Renal pelvis (tissue), 4 donors: ENCODE data around the gene GPC3. TPM values are rescaled to one million over a fixed set of nuclear protein-coding genes. Genes with fewer than 3 reads are reported as not detected.

ENCODE experiments used
- DNase-seq: peaks from one replicate; pipeline ENCODE4 v3.0.0-alpha.2; 2013
- polyA plus RNA-seq, 3 donors: library from polyadenylated mRNA; unstranded; fragments of 120-200 nt; gene quantifications; one replicate each; pipeline ENCODE4 v1.2.1, GENCODE V29; 2013; ENCODE audit not compliant: insufficient read length in 3 of 3

The GPC3 gene
- polyA plus RNA-seq, 3 donors, result 934 to 1,259 (median 988) TPM

DNA sequence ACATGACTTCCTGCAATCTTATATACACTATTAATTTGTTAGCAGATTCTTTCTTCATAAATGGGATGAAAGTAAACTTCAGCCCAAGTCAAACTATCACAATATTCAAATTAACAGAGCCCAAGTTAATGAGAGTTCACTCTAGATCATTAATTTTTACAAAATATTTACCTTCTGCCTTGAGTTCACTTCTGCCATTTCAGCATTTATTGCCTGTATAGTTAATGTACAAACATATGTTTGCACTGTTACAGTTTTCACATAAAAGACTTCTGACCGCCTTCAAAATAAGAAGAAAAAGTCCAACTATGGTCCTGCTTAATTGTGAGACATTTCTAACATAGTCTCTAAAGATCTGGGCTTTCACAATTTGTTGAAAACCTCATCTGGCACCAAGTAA, 46.9 kb downstream of the GPC3 start:
- no peak for DNase-seq

DNA sequence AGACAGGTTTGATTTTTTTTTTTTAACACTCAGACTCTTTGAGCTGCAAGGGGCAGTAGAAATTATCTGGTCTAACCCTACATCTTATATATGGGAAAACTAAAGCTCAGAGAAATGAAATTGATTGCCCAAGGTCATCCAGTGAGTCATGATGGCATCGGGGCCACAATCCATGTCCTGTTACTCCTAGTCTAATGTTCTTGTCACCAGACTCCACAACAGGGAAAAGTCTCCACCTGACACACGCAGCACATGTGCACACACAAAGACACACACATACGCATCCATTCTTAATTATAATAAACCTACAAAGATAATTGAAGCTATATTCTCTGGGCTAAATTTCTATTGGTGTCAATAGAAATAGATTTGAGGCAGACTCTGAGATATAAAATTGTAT, 48.4 kb downstream of the GPC3 start:
- DNase-seq, result no peak

DNA sequence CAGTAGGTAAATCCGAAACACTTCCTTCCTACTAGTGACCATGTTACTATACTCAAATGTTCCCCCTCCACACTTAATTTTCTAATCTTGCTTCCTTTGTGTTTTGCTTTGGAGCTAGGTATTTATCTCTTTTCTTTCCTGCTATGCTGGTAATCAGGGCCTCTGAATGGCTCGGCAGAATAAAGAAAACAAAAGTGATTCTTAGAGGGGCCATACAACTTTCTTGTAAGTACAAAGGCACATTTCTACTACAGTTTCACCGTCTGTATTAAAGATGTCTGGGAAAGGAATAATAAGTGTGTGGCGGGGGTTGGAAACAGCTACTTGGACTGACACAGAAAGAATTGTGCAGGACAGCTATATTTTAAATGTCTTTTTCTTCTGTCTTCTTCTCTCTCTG, 50.3 kb downstream of the GPC3 start:
- no peak for DNase-seq

GRCh38 chrX:133933316-133933715, 52.1 kb downstream of the GPC3 start:
- no peak for DNase-seq

DNA sequence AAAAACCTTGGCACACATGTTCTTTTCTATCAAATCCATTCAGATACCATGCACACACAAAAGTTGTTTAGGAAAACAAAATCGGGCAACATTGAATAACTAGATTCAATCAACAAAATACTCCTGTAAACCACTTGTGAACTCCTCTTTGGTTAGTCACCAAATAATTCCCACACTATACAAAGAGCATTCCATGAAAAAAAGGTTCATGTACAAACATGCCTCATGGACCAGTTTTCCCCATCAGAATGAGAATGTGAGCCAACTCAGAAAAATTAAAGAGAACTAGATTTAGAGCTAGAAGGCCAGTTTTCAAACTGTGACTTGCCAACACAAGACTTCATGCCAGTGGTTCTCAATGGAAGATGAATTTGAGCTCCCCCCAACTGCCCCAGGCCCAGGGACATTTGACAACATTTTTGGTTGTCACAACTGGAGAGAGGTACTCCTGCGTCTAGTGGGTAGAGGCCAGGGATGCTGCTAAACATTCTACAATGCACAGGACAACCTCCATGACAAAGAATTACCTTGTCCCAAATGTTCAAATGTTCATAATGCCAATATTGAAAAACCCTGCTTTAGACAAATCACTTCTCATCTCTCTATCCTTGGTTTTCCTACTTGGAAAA, 55.4 kb downstream of the GPC3 start:
- DNase-seq, result no peak

GRCh38 chrX:133928365-133928764, 57.0 kb downstream of the GPC3 start:
- no peak for DNase-seq

GRCh38 chrX:133926809-133927208, 58.6 kb downstream of the GPC3 start:
- DNase-seq, result no peak

GRCh38 chrX:133926099-133926498, 59.3 kb downstream of the GPC3 start:
- DNase-seq, result no peak

DNA sequence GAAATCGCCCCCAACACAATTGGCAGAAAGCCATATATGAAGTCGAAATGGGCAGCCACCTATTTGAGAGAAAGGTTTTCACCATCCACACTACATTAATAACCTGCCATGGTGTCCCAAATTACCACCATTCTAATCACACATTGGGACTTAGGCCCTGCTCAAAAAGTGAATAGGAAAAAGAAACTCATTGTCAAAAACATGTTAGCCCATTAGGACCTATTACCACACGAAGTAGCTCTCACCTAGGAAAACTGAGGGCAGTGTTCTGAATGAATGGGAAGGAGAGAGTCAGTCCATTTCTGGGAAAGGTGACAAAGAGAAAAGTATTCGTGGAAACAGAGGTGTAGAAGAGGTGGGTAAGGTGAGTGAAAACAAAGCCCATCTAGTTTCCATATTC, 60.8 kb downstream of the GPC3 start:
- no peak for DNase-seq

DNA sequence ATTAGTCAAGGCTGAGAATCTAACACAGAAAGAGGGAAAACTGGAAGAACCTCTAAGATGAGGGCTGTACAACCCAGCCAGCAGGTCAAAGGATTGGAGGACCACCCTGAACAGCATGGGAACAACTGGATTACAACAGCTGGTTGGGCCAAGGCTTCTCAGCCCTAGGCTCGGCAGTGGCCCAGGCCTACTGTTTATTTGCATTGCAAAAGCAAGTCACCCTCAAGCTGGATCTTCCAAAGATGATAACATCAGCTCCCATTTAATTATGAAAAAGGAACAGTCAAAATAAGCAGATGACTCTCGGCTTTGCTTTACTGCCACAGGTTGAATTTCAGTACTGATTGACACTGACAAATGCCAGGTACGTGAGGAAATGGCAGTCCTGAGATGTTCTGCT, 61.8 kb downstream of the GPC3 start:
- DNase-seq, result no peak

GRCh38 chrX:133923113-133923512, 62.3 kb downstream of the GPC3 start:
- DNase-seq, result no peak

GRCh38 chrX:133922390-133922771, 63.0 kb downstream of the GPC3 start:
- DNase-seq, result no peak

DNA sequence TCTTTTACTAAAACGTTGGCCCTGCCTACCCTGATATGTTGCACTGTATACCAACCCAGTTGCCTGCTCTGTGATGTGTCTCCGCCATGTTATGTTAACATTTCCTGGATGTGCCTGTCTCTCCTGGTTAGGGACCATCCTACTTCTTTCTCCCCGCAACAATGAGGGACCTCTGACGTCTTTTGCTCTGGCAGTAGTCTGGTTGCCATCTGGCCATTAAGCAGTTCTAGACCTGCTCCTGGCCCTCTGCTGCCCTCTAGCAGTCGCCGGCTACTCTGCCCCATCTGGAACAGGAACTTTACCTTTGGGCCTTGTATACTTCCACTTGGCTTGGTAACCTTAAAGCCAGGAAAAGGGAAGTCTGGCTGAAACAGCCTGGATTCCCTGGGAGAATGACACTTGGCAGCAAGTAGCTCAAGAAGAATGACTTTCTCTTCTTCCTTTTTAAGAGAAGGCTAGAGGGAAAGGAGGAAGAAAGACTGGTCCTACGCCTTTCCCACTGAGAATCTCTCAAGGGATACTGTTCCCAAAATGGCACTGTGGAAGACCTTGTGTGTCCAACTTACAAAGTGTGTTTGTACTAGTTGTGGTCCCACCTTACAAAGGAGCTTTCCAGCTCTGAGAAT, 63.5 kb downstream of the GPC3 start:
- no peak for DNase-seq

DNA sequence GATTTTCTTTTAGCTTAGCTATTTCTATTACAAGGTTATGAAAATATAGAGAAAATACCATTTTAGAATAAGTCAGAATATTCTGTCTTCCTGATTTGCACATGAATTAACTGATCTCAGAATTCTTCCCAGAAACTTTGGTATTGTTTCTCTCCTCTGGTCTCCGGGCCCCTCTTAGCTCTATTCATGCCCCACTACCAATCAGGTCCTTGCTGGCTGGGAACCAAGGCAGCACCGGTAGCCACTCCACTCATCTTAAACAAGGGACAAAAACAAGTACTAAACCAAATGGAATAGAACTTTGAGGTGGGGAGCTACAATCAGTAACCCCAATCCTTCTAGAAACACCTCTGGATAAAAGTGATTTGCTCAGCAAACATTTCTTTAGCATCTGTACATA, 64.3 kb downstream of the GPC3 start:
- DNase-seq, result no peak

GRCh38 chrX:133918361-133918771, 67.0 kb downstream of the GPC3 start:
- no peak for DNase-seq

GRCh38 chrX:133916984-133917722, 68.2 kb downstream of the GPC3 start:
- DNase-seq, result no peak

DNA sequence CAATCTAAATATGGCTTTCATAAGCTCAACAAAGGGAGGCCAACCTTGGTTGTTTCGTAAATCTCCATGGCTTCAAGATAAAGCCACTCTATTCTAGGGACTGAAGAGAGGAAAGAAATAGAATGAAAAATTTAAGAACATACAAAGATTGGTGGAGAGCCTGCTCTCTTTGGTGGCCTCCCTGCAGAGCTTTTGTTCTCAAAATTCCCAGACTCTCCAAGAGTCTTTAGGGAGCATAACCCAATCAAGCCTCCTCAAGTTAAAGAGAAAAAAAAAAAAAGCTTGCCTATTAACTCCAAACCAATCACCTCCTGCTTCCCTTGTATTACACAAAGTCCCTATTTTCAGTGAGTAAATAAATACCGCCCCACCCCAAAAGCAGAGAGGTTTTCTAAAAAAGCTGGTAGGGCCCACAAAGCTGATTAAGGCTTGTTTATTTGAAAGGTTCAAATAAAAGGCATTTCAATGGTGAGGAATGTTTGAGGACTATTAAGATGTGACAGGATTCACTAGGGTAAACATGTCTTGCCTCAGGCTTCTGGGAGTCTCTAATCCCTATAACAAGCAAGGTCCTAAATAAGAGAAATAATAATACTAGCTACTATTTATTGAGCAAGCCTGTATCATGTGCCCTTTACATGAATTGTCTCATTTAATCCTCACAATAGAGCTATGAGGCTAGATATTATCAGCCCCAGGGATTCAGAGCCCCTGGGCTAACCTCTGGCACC, 71.6 kb downstream of the GPC3 start:
- no peak for DNase-seq

- DNase-seq, result no peak
Measured at GRCh38 chrX:133913009-133913408, 72.4 kb downstream of the GPC3 start.

- DNase-seq, result no peak
Measured at GRCh38 chrX:133911825-133912495, 73.4 kb downstream of the GPC3 start.

- no peak for DNase-seq
Measured at GRCh38 chrX:133910539-133910938, 74.9 kb downstream of the GPC3 start.

- DNase-seq, result no peak
Measured at GRCh38 chrX:133909888-133910287, 75.5 kb downstream of the GPC3 start.
